IMR-90 (cell line): ENCODE results near the gene RTP5.

Experiments used
- CTCF ChIP-seq: conservative IDR thresholded peaks from 2 replicates; pipeline ENCODE4 v1.5.1; 2012; ENCODE audit warnings: mild to moderate bottlenecking, low read depth, low read length, improper control_type of control experiment
- FOS ChIP-seq: fragments of 150-350 bp; IDR thresholded peaks from 2 replicates; pipeline ENCODE4 v1.6.1; 2016; ENCODE audit warnings: low read depth, low read length
- NFE2L2 ChIP-seq: fragments of 150-350 bp; IDR thresholded peaks from 2 replicates; pipeline ENCODE4 v1.6.1; 2016; ENCODE audit warnings: low read depth, mild to moderate bottlenecking, low read length
- POLR2A ChIP-seq: IDR thresholded peaks from 2 replicates; pipeline ENCODE4 v1.6.1; 2012; ENCODE audit warnings: mild to moderate bottlenecking, low read depth, low read length
- RAD21 ChIP-seq: IDR thresholded peaks from 2 replicates; pipeline ENCODE4 v1.6.1; 2012; ENCODE audit warnings: low read length, improper control_type of control experiment

GRCh38 chr2:241873081-241873802 is 3.7 kb downstream of the RTP5 start:
- TF ChIP-seq CTCF = no peak
- no peak for TF ChIP-seq POLR2A
- no peak for TF ChIP-seq NFE2L2
- no peak for TF ChIP-seq FOS
- TF ChIP-seq RAD21 = no peak
